Superior temporal gyrus (tissue), 1 donor: ENCODE data around the gene CNTNAP3.
"Not testable (repeated sequence)": the region's sequence is repeated elsewhere in the genome, so short reads cannot be mapped to it uniquely, and the experiment has no call there.

Experiments used
- DNase-seq: peaks from one replicate; pipeline ENCODE4 v3.0.0-alpha.2; 2016; ENCODE audit errors: extremely low spot score

The CNTNAP3 gene

DNA sequence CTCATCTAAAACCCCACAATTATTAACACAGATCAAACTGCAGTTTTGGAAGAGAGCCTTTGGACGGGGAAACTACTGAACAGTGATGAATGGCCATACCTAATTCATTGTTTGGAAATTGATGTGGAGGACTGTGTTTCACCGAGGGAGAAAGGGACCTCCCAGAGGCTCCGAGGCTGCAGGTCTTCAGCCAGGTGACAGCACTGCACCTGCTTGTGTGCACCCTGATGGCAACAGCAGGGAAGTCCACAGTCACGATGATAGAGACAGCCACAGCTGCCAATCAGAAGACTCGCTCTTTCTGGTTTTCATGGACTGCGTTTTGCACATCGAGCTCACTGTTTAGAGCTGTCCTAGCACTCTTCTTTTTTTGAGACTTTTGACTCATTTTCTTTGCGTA, 214.4 kb downstream of the CNTNAP3 start:
- DNase-seq: not testable (repeated sequence)

DNA sequence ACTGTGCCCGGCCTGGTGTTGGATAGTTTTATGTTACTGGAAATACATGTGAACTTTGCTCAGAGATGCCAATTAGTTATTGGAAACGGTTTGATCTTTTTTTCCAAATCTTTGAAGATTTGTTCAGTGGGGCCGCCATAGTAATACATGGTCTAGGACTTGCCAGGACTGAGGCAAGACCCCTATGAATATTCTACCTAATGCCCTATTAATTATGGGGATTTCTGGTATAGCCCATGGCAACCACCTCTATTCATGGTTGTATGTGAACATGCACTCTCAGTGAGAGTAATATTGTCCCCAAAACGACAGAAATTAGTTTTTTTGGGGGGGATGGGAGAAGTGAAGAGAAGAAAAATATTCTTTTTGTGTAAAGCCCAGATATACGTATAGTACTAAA, 220.3 kb downstream of the CNTNAP3 start:
- DNase-seq: not testable (repeated sequence)

DNA sequence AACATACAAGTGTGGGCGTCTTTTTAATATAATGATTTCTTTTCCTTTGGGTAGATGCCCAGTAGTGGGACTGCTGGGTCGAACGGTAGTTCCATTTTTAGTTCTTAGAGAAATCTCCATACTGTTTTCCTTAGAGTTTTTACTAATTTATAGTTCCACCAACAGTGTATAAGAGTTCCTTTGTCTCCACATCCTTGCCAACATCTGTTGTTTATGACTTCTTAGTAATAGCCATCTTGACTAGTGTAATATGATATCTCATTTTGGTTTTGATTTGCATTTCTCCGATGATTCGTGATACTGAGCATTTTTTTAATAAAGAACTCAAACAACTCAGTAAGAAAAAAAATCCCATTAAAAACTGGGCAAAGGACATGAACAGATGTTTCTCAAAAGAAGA, 225.0 kb downstream of the CNTNAP3 start:
- not testable (repeated sequence) for DNase-seq

DNA sequence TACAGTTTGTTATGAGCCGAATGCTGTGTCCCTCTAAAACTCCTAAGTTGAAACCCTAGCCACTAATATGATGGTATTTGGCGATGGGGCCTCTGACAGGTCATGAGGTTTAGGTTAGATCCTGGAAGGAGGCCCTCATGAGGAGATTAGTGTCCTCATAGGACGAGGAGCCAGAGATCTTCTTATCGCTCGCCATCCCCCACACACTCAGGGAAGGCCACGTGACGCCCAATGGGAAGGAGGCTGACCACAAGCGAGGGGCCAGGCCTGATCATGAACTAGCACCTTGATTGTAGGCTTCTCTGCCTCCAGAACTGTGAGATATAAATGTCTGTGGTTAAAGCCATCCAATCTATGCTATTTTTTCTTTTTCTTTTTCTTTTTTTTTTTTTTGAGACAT, 233.5 kb downstream of the CNTNAP3 start:
- not testable (repeated sequence) for DNase-seq

DNA sequence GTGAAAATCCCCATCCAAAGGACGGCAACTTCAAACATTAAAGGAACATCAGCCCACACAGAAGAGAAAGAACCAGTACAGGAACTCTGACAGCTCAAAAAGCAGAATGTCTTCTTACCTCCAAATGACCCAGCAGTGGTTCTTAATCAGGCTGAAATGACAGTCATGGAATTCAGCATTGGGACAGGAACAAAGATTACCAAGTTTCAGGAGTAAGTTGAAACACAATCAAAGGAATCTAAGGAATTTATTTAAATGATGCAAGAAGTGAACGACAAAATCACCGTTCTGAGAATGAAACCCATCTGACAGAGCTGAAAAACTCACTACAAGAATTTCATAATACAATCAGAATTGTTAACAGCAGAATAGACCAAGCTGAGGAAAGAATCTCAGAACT, 241.1 kb downstream of the CNTNAP3 start:
- DNase-seq: not testable (repeated sequence)

DNA sequence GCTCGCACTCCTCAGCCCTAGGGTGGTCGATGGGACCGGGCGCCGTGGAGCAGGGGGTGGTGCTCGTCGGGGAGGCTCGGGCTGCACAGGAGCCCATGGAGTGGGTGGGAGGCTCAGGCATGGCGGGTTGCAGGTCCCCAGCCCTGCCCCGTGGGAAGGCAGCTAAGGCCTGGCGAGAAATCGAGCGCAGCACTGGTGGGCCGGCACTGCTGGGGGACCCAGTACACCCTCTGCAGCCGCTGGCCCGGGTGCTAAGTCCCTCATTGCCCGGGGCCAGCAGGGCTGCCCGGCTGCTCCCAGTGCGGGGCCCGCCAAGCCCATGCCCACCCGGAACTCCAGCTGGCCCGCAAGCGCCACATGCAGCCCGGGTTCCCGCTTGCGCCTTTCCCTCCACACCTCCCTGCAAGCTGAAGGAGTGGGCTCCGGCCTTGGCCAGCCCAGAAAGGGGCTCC, 245.6 kb downstream of the CNTNAP3 start:
- not testable (repeated sequence) for DNase-seq

DNA sequence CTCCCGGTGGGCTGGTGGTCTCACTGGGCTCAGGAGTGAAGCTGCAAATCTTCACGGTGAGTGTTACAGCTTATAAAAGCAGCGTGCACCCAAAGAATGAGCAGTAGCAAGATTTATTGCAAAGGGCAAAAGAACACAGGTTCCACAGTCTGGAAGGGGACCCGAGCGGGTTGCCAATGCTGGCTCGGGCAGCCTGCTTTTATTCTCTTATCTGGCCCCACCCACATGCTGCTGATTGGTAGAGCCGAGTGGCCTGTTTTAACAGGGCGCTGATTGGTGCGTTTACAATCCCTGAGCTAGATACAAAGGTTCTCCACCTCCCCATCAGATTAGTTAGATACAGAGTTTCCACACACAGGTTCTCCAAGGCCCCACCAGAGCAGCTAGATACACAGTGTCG, 246.2 kb downstream of the CNTNAP3 start:
- not testable (repeated sequence) for DNase-seq

DNA sequence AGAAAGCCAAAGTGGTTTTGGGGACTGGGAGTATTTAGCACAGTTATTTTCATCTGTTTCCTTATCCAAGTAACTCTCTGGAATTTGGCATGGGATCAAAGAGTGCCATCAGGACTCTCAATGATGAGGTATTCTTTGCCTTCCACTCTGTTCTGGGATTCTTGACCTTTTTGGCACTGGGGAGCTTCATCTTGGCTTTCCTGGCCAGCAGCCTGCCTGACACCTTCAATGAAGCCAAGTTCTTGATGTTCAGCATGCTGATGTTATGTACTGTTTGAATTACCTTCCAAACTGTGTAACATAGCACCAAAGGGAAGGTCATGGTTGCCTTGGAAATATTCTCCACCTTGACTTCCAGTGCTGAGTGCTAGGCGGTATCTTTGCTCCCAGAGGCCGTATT, 248.8 kb downstream of the CNTNAP3 start:
- DNase-seq: not testable (repeated sequence)

DNA sequence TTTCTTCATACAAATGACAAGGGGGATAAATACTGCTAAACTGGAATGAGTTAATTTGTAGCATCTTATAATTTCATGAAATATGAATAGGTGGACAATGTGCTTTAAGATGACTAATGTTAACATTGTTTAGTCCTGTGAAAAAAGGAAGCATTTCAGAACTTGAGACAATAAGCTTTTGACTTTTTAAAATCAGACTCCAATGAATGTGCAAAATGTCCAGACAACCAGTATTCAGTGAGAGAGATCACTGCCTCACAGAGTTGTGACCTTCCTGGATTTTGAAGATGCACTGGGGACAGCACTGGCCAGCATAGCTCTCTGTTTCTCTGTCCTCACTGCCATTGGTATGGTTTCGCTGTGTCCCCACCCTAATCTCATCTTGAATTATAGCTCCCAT, 249.7 kb downstream of the CNTNAP3 start:
- not testable (repeated sequence) for DNase-seq

DNA sequence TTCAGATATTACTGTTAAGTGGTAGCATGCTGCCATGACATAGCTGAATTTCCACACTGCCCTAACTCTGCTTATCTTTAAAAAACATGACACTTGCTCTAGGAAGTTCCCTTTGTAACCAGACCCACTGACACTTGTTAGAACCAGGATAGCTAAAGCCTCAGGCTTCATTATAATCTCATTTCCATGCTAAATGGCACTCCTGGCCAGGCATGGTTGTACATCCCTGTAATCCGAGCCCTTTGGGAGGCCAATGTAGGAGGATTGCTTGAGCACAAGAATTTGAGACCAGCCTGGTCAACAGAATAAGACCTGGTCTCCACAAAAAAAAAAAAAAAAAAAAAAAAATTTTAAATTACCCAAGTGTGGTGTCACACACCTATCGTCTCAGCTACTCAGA, 254.1 kb downstream of the CNTNAP3 start:
- not testable (repeated sequence) for DNase-seq

DNA sequence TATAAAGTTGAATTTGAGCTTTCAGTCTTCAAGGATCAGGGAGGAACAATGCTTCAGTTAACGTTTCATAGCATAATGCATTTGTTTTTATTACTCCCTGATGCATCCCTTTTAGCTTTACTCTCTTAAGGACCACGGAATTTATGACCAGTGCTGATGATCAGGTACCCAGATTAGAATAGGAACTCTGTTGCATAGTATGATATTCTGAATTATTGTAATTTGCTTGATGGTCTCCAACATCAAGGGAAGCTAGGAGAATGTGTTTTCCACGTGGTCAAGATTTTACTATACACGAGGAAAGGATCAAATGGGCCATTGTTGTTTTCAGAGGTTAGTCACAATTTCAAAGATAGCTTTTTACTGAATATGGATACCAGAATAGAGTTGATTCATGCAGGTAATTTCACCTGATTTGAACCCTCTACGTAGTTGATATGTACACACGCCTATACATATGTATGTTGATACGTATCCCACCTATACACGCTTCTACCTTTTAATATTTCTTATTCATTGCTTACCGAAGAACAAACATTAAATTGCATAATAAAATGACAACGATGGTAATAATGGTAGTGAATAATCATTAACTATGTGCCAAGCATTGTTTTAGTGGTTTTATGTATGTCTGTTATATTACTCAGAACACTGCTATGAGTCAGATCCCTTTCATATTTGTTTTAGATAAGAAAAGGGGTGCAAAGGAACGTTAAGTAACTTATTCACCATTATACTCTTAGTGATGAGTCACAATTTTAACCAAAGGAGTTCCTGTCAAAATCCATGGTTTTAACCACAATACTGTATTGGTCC, 257.6 kb downstream of the CNTNAP3 start:
- DNase-seq: not testable (repeated sequence)

DNA sequence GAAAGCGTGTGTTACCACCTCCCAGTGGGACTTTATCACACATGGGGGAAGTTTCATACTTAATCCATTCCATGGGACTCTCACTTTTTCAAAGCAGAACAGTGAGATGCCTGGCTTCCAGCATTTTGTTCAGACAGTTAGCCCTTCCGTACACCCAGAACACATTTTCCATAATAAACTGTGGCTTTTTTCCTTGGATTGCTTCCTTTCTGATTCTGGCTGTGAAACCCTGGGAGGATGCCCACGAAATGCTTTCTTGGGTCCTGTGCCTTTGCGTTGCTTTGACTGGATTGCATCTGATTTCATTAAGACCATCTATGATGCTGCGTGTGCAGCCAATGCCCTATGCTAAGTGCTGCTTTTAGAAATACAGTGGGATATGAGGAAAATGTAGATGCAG, 259.1 kb downstream of the CNTNAP3 start:
- DNase-seq: not testable (repeated sequence)

DNA sequence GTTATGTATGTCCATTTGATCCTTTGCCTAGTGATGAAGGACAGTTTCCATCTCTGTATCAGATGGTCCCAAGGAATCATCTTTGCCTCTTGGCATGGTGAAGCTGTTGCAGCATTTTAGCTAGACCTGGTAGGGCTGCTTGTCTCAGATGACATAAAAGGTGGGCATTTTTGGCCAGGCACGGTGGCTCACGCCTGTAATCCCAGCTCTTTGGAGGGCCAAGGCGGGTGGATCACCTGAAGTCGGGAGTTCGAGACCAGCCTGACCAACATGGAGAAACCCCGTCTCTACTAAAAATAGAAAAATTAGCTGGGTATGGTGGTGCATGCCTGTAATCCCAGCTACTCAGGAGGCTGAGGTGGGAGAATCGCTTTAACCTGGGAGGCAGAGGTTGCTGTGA, 259.8 kb downstream of the CNTNAP3 start:
- not testable (repeated sequence) for DNase-seq

DNA sequence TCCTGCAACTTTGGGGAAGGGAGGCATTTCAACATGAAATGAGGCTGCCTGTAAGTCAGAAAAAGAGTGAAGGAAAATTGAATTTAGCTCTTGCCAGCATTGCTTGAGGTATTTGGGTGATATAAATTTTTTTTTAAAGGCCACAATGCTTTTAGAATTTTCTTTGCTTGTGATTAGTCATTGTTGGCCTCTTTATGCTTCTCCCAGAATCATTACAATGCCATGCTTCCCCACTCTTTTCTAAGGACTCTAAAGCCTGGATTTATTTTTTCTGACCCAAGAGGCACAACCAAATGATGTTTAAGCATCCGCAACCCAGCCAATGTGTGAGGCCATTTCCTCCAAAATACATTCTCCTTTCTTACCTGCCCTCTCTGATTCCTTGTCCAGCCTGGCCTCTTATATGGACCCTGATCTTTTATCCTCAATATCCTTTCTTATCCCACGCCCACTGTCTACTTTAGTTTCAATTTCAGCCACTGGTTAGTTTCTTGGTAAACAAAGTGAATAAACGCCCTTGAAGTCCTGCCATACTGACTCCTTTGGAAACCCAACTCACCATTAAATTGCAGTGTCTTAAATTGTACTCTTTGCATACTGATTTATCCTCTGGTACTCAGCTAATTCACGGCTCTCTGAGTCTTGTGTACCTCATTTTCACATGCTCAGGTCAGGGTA, 261.9 kb downstream of the CNTNAP3 start:
- DNase-seq: not testable (repeated sequence)
